Ovary (tissue), 1 donor: ENCODE results near the gene CACNA2D3.

Experiments used
- EP300 ChIP-seq: sonication (generic); formaldehyde crosslinking; IDR thresholded peaks from one replicate; pipeline ENCODE4 v1.6.1; 2017; ENCODE audit warnings: antibody characterized with exemption
- POLR2A ChIP-seq: fragments of 450-650 bp; IDR thresholded peaks from one replicate; pipeline ENCODE4 v1.6.1; 2017; ENCODE audit warnings: antibody characterized with exemption, mild to moderate bottlenecking, moderate library complexity

DNA sequence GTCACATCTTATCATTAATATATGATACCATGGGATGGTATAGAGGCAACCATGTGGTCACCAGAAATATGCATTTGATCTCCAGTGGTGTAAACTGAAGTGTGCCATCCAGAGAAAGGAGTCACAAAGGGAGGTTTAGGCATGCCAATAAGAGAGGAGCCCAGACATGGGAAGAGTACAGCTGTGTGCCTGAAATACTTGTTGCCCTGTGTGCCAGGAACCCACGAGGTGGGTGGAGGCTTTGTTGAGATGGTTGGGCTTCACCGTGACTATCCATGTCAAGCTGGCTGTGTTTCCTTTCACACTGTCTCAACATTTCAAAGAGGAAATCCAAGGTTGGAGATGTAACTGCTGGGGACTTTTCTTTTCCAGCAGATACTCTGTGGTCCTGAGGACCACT lies 43.5 kb downstream of the CACNA2D3 start:
- TF ChIP-seq EP300 = no peak
- no peak for TF ChIP-seq POLR2A
